HG03354 (cell line): ENCODE data around the gene PACRG.

ENCODE experiments used
- ATAC-seq: cut with Tn5 transposase; IDR thresholded peaks from one replicate; pipeline ENCODE4 v1.9.1; 2021; ENCODE audit warnings: mild to moderate bottlenecking; ENCODE audit not compliant: unreplicated experiment, poor library complexity, severe bottlenecking

PACRG gene

DNA sequence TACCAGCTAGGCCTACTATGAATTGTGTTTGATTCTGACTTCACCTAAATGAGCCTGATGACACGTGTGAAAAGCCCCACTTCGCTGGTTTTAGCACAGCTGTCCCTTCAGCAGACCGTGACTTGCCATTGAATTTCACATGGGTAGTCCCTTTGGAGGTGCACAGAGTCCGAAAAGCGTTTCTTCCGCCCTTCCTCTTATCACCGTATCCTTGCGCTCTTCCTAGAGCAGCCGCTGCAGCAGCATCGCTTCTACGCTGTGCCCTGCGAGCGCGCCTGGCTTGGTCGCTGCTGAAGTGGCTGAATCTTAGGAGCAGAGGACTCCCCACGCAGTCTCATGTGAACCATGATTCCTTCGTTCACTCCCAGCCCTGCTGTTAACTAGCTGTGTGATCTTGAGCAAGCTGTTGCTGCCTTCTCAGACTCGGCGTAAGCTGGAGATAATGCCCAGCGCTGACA, 127.0 kb downstream of the PACRG start:
- no peak for ATAC-seq

DNA sequence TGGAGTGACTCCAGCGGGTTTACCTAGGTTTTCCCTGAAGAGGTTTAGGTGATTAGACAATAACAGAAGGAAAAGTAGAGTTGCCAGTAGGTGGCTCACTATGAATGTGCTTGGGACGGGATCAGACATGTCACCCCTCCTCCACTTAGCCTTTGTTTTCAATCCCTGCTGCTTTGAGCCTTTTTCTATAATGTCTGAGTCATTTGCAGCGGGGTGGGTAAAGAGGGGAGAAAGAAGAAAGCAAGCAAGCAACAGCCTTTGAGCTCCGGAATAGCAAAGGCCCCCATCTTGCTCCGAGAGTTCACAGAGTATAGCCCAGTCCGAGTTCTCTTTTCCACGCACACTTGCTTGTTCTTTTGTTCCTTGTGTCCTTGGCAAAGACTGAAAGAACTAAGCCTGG, 129.1 kb downstream of the PACRG start:
- no peak for ATAC-seq

DNA sequence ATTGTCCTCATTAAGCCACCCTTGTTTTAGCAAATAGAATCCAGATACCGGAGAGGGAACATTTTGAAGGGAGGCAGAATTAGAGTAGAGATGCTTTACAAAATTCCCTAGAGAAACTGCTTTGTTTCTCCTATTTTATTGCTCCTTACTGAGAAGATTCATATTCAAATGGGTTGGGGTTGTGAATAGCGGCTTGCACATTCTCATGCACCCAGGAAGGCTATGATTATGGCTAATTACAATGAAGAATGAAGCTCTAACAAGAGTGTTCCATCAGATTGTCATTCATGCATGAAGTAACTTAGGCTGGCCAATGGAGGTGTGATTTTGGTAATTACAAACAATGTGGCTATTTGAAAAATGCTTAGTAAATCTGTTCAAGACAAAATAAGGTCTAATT, 129.6 kb downstream of the PACRG start:
- no peak for ATAC-seq

DNA sequence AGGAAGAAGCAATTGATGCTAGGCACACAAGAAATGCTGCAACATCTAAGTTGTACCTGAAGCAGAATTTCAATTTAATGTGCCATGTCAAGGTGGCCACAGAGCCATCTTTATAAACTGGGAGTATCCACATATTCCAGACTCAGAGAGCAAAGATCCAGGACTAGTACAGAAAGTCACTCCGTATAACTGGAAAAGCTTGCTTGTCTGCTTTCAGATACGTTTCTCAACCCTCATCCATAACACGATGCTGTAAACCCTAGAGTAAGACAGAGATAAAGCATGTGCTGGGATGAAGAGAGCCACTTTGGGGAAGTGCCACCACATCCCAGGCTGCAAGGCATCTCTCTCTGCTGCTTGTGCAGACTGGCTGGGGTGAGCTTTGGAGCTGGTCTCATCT, 134.7 kb downstream of the PACRG start:
- no peak for ATAC-seq

DNA sequence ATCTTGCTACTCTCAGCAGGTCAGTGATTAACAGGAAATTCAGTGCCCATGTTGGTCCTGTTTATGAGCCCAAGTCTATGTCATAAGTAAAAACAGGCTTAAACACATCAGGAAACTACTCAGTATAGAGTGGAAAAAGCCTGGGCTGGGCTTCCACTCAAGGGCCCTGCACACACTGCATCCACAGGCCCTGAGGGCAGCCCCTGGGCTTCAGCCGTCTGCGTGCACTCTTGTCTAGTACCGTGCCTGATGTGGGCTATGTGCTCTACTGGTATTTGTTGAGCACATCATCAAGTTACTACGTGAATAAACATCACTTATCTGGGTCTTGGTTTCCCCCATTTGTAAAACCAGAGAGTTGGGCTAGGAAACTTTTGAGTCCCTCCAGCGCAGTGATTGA, 135.2 kb downstream of the PACRG start:
- no peak for ATAC-seq

DNA sequence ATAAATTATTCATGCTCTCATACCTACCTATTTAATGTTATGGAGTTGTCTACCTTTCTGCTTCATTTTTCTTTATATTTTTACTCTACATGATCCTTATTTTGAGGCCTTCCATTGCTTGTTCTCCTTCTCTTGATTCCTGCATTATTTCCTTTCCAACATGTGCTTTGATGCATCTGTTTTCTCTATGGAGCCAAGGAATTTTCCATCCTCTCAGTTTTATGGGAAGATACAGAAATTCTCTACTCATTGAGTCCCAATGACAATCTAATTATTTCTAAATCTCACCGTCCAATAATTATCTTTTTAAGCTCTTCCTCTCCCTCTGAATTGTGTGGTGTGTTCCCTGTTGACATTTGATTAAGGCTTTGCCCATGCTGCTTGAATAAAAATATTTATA, 136.0 kb downstream of the PACRG start:
- ATAC-seq, result no peak

DNA sequence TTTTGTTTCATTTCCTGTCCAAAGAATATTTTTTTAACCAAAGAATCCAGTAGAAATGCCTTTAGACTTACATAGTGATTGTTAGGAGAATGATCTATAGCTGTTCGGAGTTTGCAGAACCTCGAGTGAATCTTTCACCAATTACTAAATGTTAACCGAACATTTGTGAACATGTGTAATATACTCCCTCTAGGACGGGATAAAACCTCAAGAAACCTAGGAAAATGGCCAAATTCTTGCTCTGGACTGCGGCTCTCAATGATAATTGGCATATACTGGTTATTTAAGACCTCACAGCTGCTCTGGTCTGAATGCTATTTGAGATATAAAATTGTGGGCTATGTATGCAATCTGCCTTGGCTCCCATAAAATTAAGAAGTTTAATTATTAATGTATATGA, 137.1 kb downstream of the PACRG start:
- ATAC-seq, result no peak

DNA sequence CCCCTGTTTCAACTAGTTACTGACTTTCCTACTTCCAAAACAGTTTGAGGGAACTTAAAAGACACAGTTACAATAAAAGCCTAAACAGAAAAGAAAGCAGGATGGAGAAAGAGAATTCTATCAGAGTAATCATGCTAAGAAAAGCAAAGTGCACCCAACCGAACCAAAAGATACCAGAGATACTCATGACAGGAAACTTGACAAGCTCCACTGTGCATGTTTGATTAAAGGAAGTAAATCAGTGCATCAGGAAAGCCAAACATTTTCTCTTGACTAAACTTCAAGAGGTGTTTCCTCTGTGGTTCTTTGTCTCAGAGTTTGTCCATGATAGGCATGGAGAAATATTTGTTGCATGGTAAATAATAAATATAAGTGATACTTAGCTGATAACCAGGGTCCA, 138.9 kb downstream of the PACRG start:
- no peak for ATAC-seq

DNA sequence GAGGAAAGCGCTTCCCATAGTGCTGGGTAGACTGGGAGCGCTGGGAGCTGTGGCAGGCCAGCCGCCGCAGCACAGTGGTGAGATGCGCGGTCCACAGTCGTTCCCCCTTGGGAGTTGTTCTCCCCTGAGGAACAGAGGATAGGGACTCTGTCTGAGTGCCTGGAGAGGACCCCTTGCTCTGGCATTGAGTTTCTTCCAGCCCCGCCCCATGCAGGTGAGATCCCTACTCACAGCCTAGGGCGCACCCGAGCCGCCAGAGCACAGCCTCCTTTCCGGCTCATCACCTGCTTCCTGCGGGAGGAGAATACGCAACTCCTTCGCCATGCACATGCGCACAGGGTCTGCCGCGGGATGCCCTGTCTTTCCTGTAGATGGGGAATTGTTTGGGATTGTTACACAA, 140.6 kb downstream of the PACRG start:
- no peak for ATAC-seq

DNA sequence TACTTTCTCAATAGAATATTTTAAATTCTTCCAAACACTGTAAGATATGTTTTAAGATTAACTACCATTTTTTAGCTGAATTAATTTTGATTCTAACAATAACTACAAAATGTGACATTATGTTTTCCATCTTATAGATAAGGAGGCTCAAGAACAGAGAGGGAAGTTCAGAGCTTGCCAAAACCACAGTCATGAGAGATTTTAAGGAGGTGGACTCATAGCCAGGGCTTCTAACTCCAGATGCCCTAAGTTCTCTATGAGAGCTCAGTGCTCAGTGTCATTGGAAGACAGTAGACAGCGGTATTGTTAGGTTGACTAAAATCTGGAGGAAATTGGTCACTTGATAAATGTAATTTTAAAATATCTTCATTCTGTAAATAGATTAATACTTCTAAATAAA, 144.2 kb downstream of the PACRG start:
- ATAC-seq, result no peak

DNA sequence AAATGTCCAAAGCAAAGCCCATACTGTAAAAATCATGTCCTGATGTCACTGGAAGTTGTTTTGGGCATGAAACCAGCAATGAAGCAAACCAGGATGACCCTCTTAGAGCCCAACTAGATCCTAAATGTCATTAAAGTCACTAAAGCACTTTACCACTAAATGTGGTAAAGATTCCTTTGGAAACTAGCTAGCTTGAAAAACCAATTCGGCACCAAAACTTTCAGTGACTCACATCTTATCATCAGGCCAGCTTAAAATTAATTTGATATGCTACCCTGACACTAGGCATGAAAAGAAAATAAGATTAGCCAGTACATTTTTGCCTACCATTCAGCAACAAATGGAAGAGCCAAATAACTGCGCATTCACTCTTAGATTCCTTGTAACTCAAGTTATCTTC, 145.8 kb downstream of the PACRG start:
- no peak for ATAC-seq

DNA sequence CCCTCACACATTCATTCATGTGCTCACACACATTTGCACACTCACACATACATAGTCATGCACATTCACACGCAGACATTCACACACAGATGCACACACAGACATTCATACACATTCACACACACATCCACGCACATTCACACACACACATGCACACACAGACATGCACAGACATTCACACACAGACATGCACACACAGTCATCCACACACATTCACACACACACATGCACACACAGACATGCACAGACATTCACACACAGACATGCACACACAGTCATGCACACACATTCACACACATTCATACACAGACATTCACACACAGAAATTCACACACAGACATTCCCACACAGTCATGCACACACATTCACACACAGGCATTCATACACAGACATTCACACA, 147.3 kb downstream of the PACRG start:
- no peak for ATAC-seq

DNA sequence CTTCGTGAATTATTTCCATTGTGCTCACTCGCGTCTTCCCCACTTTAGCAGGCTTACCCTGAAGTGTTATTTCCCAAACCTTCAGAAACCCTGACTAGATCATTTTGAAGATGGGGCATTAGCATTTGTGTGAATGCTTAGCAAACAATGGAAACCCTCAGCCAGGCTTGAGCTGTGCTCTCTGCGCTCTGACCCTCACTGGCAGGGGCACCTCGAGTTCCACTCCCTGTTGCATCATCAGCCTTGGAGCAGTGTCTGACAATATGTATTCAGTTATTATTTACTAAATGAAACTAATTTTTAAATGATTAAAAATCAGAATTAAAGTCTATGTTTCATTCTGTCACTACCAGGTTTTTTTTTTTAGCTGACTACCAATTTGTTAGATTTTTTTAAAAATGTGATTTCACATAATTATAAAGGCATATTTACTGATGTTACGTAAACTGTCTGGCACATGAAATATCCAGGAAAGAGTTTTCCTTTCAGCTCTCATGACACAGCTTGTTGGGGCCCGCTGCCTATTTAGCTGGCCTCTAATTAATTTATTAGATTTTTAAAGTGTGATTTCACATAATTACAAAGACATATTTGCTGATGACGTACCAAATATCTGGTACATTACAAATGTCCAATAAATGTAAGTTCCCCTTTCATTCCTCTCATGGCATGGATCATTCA, 155.2 kb downstream of the PACRG start:
- ATAC-seq, result no peak

DNA sequence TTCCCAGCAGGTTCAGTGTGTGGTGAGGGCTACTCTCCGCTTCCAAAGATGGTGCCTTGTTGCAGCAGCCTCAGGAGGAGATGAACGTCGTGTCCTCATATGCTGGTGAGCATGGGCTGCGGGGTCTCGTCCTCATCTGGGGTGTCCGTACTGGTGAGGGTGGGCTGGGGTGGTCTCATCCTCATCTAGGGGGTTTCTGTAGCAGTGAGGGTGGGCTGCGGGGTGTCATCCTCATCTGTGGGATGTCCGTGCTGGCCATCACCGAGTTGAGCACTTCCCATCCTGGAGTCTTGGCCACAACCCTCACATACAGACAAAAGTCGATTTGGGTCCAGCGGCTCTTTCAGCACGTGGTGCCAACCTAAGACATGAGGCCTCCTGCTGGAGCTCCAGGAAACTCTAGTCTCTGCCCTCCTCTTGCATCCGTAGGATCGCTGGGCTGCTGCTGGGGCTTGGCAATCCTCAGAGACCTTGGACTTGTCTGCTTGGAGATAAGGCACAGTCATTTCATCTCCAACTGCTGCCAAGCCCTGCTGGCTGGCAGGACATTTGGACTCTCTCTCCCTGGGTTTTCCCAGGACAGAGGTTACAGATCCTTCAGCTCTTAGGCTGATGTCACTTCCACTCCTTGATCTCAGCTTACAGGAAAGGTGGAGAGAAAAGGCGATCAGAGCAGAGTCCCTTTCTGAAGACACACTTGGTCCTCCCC, 160.4 kb downstream of the PACRG start:
- ATAC-seq, result no peak

DNA sequence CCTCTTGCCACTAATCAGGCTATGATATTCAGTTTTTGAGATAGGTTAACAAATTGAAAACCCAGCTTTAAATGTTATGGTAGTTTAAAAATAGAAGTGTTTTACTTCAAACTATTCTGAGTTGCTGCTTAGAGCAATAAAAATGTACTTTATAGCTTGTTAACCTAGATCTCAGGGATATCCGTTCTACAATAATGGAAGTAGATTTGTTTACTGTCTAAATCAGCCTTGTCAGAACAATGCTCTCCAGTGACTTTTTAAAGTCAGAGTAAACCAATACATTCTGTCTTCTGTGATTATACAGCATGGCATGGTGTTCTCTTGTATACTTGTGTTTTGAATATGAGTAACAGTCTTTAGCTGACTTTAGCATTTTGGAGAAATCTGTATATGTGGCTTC, 161.5 kb downstream of the PACRG start:
- no peak for ATAC-seq

DNA sequence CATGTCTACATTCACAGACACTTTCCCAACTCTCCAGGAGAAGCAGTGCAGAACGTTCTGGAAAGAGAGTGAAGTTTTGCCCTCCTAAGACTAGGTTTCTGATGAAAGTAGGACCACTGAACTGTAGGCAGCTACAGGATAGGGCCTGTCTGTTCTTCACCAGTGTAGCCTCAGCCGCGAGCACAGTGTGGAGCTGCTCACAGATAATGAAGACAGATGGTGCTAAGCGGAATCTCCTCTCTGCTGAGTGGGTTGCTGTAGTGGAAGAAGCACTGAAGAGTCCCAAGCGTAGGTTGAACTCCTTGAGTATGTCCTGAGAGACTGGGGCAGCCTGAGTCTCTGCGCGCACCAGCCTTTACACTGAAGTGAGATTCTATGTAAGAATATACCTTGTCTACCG, 170.2 kb downstream of the PACRG start:
- no peak for ATAC-seq

DNA sequence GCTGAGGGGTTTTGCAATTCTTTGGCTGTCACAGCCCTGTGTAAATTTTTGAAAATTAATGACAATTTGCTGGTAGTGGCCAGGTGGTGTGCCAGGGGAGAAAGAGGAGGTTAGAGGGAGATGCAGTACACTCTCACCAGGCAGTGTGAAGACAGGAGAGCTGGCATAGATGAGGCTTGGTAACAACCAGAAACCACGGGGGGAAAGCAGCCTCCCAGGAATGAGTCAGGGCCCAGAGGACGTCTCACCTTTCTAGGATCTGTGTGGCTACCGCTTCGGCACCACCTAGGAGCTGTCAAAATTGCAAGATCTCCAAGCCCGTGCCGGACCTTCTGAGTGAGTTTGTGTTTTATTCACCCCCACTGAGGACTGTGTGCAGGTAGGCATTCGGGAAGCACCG, 171.4 kb downstream of the PACRG start:
- ATAC-seq, result no peak

DNA sequence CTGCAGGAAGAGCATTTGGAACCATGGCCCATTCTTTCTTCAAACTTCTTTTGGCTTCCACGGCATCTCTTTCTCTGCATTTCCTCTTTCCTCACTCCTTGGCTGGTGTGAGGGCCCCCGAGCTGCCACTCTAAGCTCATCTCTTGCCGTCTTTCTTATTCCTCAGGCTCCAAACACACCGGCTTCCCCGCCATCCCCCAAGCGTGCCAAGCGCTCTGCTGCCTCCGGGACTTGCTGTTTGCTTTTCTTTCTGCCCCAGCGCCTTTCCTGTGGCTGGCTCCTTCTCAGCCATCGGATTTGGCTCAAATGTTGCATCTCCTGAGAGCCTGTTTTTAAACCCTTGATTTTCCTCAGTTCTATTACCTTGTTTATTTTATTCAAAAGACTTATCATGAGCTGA, 172.7 kb downstream of the PACRG start:
- ATAC-seq, result no peak

DNA sequence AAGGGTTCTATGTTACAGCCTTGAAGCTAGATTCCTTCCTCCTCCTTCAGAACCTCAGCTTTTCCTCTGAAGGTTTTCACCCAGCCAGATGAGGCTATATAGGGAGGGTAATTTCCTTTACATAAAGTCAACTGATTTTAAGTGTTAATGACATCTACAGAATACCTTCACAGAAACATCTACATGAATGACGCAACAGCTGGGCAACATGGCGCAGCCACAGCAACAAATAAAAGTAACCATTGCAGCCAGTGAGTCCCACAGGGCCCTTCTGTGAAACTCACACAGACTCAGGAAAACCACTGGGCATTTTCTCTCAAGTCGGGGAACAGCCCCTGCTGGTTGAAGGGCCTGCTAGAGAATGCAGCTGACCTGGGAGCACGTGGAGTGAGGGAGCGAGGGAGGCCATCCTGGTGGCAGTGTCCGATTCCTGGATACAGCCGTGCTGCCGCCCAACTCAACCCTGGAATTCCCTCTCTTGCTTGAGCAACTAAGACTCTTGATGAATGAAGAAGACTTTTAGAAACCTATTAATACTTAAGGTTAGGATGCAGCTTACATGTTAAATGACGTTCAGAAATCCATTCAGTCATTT, 176.4 kb downstream of the PACRG start:
- ATAC-seq, result no peak

DNA sequence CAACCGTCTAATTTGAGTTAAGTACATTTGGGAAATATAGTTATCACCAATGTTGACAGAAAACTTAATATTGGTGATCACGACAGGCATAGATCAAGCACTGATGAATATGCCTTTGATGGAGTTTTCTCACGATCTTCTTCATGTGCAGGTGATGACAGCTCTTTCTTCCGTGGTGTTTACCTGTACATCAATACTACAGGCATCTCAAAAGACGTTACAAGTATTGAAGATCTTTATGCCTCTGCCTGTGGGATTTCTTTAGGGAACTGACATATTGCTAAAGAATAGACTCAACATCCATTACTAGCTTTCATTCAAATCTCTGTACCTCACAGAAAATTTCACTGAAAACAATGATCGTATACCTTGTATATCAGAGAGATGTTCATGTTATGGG, 178.7 kb downstream of the PACRG start:
- no peak for ATAC-seq

DNA sequence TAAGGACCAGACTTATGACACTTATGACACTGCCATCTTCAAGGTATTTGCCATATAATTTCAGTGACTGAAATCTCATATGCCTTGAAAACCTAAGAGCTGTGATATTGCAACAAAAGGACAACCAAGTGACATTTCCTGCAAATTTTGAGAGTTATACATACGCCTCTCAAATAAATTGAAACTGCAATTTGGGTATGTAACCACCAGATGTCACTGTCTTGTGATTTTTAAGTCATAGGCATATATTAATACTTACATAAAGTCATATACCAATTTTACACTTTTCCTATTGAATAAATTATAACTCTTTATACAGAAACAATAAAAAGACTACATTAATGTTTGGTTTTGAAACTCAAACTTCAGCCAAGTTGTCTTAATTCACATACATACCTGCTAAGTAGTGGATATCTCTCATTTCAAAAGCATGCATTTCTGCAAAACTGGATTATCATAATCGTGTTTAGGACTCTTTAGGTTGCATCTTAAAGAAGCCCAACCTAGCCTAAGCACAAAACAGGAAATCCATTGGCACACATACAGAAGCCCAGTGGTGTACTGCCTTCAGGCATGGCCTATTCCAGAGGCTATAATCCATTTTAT, 180.2 kb downstream of the PACRG start:
- ATAC-seq, result no peak
